HG03575 (cell line): ENCODE results near the gene OS9.
"Not testable (repeated sequence)": the region's sequence is repeated elsewhere in the genome, so short reads cannot be mapped to it uniquely, and the experiment has no call there.

Experiments
- ATAC-seq: cut with Tn5 transposase; IDR thresholded peaks from one replicate; pipeline ENCODE4 v1.9.1; 2021; ENCODE audit not compliant: unreplicated experiment, insufficient number of reproducible peaks, low FRiP score; ENCODE audit errors: extremely low read depth

OS9 gene

DNA sequence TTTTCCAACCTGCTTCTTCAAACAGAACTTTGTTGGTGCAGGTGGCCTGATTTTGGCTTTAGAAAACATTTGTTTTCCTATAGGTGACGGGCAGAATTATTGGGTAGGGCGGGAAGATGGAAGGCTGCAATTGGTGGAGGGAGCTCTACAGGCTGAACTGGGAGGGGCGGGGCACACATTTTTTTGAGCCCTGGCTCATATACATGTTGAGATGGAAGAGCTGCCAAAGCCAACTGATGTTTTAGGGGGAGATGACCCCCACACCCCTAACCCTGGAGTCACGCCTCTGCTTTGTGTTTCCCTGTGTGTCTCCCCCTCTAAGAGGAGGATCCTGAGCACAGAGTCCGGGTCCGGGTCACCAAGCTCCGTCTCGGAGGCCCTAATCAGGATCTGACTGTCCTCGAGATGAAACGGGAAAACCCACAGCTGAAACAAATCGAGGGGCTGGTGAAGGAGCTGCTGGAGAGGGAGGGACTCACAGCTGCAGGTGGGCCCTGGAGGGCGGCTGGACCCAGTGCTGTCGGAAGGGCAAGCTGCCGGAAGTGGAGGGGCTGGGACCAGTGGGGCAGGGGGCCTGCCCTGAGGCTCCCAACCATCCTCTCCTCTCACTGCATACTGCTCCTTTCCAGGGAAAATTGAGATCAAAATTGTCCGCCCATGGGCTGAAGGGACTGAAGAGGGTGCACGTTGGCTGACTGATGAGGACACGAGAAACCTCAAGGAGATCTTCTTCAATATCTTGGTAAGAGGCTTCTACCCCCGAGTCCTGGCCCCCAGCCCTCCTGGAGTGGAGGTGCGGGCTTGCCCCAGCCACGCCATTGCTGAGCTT is 26.1 kb downstream of the OS9 start:
- ATAC-seq = no peak

DNA sequence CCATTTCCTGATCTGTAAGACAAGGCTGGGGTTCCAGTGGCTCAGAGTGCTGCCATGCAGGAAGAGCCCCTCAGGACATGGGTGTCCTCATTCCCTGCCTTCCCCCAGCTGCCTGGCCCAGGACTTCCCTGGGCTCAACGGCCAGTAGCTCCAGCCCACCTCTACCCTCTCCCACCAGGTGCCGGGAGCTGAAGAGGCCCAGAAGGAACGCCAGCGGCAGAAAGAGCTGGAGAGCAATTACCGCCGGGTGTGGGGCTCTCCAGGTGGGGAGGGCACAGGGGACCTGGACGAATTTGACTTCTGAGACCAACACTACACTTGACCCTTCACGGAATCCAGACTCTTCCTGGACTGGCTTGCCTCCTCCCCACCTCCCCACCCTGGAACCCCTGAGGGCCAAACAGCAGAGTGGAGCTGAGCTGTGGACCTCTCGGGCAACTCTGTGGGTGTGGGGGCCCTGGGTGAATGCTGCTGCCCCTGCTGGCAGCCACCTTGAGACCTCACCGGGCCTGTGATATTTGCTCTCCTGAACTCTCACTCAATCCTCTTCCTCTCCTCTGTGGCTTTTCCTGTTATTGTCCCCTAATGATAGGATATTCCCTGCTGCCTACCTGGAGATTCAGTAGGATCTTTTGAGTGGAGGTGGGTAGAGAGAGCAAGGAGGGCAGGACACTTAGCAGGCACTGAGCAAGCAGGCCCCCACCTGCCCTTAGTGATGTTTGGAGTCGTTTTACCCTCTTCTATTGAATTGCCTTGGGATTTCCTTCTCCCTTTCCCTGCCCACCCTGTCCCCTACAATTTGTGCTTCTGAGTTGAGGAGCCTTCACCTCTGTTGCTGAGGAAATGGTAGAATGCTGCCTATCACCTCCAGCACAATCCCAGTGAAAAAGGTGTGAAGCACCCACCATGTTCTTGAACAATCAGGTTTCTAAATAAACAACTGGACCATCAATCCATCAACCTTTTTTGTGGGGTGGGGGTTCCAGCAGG is 27.0 kb downstream of the OS9 start:
- ATAC-seq = no peak

DNA sequence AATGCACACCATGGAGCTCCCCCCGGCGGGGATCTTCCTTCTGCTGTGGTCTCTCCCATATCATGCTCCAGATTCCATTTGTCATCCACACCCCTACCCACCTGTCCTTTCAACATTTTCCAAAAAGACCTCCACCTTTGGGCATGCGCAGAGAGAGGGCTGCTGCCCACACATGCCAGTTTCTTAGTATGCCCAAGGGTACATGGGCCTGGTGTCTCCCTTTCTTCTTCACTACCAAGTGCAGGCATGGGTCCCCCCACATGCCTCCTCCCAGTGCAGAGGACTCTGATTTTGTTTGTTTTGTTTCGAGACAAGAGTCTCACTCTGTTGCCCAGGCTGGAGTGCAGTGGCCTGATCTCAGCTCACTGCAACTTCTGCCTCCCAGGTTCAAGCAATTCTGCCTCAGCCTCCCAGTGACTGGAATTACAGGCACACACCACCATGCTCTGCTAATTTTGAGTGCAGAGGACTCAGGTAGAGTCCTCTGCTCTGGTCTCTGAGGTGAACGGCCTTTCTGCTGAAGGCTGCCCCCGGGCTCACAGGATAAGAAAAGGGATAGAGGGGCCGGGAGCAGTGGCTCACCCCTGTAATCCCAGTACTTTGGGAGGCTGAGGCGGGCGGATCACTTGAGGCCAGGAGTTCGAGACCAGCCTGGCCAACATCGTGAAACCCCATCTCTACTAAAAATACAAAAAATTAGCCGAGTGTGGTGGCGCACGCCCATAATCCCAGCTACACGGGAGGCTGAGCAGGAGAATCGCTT is 28.1 kb downstream of the OS9 start:
- ATAC-seq = not testable (repeated sequence)

DNA sequence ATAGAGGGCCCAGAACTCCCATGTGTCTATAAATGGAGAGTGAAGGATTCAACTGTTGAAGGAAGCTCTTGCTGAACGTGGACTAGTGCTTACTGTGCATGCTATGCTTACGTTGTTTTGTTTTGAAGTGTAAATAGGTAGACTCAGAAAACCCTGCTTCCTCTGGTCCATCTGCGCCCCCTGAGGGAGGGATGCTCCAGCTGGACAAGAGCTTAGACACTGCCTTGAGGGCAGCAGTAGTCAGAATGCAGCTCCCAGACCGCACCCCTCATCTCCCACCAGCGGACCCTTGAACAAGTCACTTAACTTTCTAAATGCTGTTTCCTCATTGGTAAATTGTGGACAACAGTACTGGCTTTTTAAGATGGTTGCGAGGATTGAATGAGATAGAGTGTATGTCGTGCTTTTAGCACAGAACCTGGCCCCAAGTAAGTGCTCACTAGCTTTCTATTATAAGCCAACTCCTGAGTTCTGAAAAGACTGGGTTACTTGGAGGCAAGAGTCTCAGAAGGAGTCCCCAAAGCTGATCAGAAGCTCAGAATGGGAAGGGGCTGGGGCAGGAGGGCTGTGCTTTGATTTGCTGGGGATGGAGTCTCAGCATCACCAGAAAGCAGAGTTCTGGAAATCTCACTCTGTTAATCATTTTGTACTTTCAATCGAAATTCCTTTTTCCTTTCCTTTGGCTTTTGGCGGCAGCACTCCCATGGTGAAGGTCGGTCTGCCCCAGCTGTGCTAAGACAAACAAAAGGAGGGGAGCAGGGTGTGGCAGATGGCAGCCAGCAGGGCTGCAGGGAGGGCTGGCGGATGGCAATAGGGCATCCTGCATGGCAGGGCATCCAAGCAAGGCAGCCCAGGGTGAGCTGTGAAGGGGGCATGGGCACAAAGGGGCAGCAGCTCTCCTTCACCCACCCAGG is 29.0 kb downstream of the OS9 start:
- no peak for ATAC-seq

DNA sequence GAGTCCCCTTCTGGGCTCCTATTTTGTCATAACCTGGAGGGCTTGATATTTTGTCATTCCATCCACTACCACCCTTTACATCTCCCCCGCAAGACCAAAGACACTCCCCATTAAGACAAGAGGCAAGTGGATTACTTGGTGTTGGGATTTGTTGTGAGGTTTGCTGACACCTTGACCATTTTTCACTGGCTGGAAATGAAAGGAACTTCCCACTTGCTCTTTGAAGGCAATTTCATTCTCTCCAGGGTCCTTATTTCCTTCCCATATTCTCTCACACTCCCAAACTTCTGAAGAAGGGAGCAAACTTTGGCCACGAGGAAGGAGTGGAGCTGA is 29.7 kb downstream of the OS9 start:
- no peak for ATAC-seq

DNA sequence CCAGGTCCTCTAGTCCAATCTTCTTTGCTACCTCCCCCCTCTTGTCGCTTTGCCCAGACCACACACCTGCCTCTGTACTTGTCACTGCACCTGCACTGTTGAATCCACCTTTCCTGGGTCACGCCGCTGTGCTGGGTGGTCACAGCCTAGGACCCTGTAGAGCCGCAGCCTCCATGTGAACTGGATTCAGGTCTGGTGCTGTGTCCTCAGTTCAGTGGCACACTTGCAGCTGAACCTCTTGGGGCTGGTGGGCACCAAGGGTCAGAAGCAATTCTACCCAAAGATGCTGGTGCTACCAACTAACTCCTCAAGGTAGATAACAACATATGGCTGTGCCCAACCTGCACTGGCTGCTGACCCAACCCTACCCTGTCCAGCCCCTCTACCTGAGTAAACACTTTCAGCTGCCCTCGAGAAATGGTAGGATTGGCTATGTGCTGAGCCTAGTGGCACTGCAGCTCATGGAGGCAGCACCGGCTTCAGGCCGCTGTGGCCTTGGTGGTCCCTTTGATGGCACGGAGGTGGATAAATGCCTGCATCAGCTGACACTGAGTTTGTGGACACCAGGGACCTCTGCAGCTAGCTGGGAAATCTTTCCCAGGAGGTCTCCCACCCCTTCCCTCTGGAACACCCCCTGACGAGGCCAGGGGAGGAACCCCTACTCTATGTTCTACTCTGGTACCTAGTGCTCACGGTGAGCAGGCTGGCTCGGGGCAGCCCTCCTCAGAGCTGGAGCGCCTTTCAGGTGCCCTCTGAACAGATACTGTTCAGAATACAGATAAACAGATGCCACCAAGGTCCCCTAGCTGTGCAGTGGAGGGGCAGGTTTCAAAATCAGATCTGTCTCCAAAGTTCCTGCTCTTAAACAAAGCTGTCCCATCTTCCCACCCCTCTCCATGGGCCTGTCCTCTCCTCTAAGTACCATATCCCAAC is 30.3 kb downstream of the OS9 start:
- ATAC-seq = no peak

GRCh38 chr12:57724936-57725740 is 31.2 kb downstream of the OS9 start:
- no peak for ATAC-seq

DNA sequence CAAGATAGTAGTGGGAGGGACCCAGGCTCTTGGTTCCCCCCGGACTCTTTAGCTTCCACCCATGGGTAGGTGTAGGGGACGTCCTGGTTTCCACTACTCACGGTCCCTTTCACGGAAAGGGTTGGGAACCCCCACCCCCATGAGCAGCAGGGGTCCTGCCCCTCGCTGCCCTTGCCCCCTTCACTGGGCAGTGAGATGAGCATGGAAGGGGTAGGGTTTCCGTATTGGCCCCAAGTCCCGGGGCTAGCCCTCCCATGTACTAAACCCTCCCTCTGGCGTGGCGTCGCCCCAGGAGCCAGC is 31.9 kb downstream of the OS9 start:
- ATAC-seq = no peak

- no peak for ATAC-seq
These were observed 32.4 kb downstream of the OS9 start for GRCh38 chr12:57726151-57726883.

DNA sequence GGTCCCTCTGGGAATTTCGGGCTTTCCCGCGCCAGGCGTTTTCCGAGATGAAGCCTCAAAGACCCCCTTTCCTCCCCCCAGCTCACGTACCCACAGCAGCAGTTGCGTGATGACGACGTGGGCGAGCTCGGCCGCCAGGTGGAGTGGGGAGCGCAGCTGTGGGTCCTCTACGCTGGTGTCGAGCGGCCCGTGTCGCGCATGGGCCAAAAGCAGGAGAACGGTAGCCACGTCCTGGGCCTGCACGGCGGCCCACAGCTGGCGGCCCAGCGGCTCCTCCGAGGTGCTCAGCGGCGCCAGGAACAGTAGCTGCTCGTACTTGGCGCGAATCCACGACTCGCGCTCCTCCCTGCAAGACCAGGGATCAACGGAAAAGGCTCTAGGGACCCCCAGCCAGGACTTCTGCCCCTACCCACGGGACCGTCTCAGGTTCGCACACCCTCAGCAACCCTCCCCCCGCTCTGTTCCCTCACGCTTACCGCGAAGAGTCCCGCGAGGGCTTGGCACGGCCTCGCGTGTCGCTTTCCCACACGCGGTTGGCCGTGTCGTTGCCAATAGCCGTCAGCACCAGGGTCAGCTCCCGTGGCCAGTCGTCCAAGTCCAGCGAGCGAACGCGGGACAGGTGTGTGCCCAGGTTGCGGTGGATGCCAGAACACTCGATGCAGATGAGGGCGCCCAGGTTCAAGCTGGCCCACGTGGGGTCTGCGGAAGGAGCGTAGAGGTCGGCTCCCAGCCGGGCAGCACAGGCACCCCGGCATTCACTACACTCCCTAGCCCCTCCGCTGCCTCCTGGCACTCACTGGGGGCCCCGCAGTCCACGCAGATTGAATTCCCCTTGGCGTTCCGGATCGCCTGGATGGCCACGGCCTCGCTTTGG is 33.2 kb downstream of the OS9 start:
- no peak for ATAC-seq

GRCh38 chr12:57727758-57728395 is 33.9 kb downstream of the OS9 start:
- no peak for ATAC-seq

DNA sequence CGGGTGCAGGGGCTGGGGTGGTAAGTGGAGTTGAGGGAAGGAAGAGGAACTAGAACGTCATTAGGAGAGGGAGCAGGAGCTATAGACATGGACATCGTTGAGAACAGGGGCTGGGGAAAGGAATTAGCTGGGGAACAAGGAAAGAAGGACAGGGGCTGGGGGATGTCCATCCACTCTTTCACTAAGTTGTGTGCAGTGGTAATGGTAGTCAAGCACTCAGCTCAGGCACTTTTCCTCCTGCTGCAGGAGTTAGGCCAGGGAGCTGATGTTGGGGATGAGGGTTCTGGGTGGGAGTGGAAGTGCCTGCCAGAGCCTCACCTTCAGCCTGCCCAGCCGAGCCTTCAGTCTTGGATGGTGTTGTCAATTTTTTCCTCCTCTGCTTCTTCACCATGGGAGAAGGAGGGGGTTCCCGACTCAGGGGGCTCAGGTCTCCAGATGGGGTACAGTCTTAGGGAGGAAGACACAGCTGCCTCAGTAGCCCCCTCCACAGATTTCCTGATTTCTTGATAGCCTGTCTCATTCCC is 35.5 kb downstream of the OS9 start:
- ATAC-seq = no peak

- no peak for ATAC-seq
These were observed 36.6 kb downstream of the OS9 start for GRCh38 chr12:57730336-57731067.

DNA sequence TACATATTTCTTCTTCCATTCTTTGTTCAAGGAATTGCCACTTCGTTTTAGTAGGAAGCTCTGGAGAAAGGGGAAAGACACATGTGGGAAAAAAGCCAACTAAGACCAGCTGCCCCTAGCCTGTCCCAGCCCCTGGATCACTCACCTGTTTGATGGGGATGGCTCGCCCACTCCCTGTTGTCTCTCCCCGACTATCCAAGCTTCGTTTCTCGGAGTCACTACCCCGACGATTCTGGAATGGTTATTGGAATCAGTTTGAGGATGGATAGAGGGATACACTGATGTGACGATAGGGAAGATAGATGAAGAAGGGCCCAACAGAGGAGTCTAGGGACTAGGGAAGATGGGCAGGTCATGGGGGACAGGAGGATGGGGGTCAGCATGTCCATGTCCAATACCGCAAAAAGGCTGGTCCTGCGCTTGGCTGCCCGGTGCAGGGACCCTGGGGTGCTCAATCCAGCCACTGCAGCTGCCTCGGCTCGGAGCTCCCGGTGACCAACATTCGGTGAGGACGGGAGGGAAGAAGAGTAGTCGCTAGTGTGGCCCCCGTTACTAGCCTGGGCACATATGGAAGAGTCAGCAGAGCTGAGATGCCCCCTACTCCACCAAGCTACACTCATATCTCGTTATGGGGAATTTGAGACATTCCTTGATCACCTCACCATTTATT is 37.6 kb downstream of the OS9 start:
- ATAC-seq = no peak
